ENCODE results near the gene SCLY. TPM values are rescaled to one million over a fixed set of nuclear protein-coding genes. Genes with fewer than 3 reads are reported as not detected.

Gene SCLY
- total RNA-seq, 1 experiment from 2014 or later = 28.7 TPM

DNA sequence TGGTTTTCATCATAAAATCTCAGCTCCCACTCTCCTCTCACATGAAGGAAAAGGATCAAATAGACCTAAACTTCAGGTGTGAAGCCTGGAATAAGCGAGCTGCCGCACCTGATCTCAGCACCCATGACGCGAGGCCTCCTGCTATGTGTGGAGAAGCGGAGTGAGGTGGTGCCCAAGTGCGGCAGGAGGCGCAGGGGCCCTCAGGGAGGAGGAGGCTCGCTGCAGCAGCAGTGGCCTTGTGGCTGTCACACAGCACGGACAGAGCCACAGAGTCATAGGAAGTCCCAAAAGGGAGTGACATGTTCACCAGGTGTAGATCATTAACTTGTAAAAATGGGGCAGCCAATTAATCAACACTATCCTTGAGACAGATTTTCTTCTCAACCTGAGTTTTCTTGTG lies 9.1 kb downstream of the SCLY start:
- POLR2A ChIA-PET = no interaction called here
- CTCF ChIA-PET = no interaction called here

More for the DNA sequence above, 9.1 kb downstream of the SCLY start:
- no TSS peak for BruUV-seq (replicated peaks)
- Histone ChIP-seq H3K9ac (ENCODE audit: low read length) (no peak overlapping the region), H3K4me3 (replicated peaks in 1 of 2; ENCODE audit: low read depth in 1 of 2, low read length in 2 of 2) (no peak overlapping the region), H4K20me1 (ENCODE audit: insufficient read depth) (no peaks in the 10 kb centered on the region), H3K4me1 (ENCODE audit: control insufficient read depth in 1 of 2, insufficient read depth in 2 of 2, low read length in 2 of 2) (no peaks in the 10 kb centered on the region), H3K27me3 (ENCODE audit: insufficient read depth, low read length) (no peaks in the 10 kb centered on the region), H3K36me3 (ENCODE audit: control insufficient read depth in 1 of 2, insufficient read depth in 2 of 2, low read length in 2 of 2) (peaks cover 12 to 44% of the 10 kb centered on the region in 2 experiments), H3K27ac (ENCODE audit: low read depth, low read length) (no peak overlapping the region), H3K9me2 (ENCODE audit: insufficient read depth) (no peaks in the 10 kb centered on the region), H3K79me2 (ENCODE audit: insufficient read depth, low read length) (peaks cover 17% of the 10 kb centered on the region; the same call in 1 of the 2 replicates), H3K9me3 (ENCODE audit: control insufficient read depth in 1 of 2, insufficient read depth in 1 of 2, low read depth in 1 of 2, low read length in 2 of 2) (no peaks in the 10 kb centered on the region), H3K4me2 (ENCODE audit: low read length) (no peak overlapping the region), H2AFZ (ENCODE audit: low read depth, low read length, poor library complexity, severe bottlenecking) (no peak overlapping the region)
- no peak for ATAC-seq
- intact Hi-C loops (cut with micrococcal nuclease) = no loop called here
- TF ChIP-seq, protein P1, sequence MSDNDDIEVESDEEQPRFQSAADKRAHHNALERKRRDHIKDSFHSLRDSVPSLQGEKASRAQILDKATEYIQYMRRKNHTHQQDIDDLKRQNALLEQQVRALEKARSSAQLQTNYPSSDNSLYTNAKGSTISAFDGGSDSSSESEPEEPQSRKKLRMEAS (IDR thresholded peaks at IDR 0.05) = no peak
- TF ChIP-seq ELF1 (IDR thresholded peaks at IDR 0.05; ENCODE audit: borderline replicate concordance, low read depth) (no peak), EZH2 (IDR thresholded peaks at IDR 0.05) (no peak), EGR1 (IDR thresholded peaks at IDR 0.05; ENCODE audit: low read depth) (no peak), FOSL1 (IDR thresholded peaks at IDR 0.05; ENCODE audit: low read depth) (no peak), ZFX (IDR thresholded peaks at IDR 0.05) (no peak), JUND (IDR thresholded peaks at IDR 0.05) (no peak), CBX3 (IDR thresholded peaks at IDR 0.05; ENCODE audit: low read depth) (no peak), SP1 (IDR thresholded peaks at IDR 0.05; ENCODE audit: low read depth) (no peak), SIN3A (IDR thresholded peaks at IDR 0.05; ENCODE audit: low read depth) (no peak), CEBPB (IDR thresholded peaks at IDR 0.05; ENCODE audit: low read depth) (no peak), TCF7L2 (IDR thresholded peaks at IDR 0.05; ENCODE audit: borderline replicate concordance, extremely low read depth, insufficient read depth, insufficient read length) (no peak), YY1 (IDR thresholded peaks at IDR 0.05; ENCODE audit: extremely low read depth, insufficient replicate concordance, low read depth, low read length) (no peak)
- TF ChIP-seq, protein P2, sequence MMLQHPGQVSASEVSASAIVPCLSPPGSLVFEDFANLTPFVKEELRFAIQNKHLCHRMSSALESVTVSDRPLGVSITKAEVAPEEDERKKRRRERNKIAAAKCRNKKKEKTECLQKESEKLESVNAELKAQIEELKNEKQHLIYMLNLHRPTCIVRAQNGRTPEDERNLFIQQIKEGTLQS (IDR thresholded peaks at IDR 0.05) = no peak
- TF ChIP-seq, protein P3, sequence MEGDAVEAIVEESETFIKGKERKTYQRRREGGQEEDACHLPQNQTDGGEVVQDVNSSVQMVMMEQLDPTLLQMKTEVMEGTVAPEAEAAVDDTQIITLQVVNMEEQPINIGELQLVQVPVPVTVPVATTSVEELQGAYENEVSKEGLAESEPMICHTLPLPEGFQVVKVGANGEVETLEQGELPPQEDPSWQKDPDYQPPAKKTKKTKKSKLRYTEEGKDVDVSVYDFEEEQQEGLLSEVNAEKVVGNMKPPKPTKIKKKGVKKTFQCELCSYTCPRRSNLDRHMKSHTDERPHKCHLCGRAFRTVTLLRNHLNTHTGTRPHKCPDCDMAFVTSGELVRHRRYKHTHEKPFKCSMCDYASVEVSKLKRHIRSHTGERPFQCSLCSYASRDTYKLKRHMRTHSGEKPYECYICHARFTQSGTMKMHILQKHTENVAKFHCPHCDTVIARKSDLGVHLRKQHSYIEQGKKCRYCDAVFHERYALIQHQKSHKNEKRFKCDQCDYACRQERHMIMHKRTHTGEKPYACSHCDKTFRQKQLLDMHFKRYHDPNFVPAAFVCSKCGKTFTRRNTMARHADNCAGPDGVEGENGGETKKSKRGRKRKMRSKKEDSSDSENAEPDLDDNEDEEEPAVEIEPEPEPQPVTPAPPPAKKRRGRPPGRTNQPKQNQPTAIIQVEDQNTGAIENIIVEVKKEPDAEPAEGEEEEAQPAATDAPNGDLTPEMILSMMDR (IDR thresholded peaks at IDR 0.05 in 2 of 3, conservative IDR thresholded peaks at IDR 0.05 in 1 of 3; ENCODE audit: borderline replicate concordance in 1 of 3, insufficient read depth in 1 of 3, low read depth in 2 of 3, low read length in 2 of 3) = no peak
- TF ChIP-seq, protein P4, sequence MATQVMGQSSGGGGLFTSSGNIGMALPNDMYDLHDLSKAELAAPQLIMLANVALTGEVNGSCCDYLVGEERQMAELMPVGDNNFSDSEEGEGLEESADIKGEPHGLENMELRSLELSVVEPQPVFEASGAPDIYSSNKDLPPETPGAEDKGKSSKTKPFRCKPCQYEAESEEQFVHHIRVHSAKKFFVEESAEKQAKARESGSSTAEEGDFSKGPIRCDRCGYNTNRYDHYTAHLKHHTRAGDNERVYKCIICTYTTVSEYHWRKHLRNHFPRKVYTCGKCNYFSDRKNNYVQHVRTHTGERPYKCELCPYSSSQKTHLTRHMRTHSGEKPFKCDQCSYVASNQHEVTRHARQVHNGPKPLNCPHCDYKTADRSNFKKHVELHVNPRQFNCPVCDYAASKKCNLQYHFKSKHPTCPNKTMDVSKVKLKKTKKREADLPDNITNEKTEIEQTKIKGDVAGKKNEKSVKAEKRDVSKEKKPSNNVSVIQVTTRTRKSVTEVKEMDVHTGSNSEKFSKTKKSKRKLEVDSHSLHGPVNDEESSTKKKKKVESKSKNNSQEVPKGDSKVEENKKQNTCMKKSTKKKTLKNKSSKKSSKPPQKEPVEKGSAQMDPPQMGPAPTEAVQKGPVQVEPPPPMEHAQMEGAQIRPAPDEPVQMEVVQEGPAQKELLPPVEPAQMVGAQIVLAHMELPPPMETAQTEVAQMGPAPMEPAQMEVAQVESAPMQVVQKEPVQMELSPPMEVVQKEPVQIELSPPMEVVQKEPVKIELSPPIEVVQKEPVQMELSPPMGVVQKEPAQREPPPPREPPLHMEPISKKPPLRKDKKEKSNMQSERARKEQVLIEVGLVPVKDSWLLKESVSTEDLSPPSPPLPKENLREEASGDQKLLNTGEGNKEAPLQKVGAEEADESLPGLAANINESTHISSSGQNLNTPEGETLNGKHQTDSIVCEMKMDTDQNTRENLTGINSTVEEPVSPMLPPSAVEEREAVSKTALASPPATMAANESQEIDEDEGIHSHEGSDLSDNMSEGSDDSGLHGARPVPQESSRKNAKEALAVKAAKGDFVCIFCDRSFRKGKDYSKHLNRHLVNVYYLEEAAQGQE (IDR thresholded peaks at IDR 0.05; ENCODE audit: low read depth) = no peak
- TF ChIP-seq, protein P5, sequence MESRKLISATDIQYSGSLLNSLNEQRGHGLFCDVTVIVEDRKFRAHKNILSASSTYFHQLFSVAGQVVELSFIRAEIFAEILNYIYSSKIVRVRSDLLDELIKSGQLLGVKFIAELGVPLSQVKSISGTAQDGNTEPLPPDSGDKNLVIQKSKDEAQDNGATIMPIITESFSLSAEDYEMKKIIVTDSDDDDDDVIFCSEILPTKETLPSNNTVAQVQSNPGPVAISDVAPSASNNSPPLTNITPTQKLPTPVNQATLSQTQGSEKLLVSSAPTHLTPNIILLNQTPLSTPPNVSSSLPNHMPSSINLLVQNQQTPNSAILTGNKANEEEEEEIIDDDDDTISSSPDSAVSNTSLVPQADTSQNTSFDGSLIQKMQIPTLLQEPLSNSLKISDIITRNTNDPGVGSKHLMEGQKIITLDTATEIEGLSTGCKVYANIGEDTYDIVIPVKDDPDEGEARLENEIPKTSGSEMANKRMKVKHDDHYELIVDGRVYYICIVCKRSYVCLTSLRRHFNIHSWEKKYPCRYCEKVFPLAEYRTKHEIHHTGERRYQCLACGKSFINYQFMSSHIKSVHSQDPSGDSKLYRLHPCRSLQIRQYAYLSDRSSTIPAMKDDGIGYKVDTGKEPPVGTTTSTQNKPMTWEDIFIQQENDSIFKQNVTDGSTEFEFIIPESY (IDR thresholded peaks at IDR 0.05; ENCODE audit: extremely low read depth, insufficient replicate concordance, low read length) = no peak
- no peak for DNase-seq (ENCODE audit: low read depth, low spot score)
- RAD21 ChIA-PET (ENCODE audit: low non-redundant PET in 1 of 2, low total read pairs in 2 of 2, uncharacterized antibody in 2 of 2, unreplicated experiment in 2 of 2) = no interaction called here
